ENCODE measurements around the gene PPFIA1.
"Not testable (repeated sequence)": the region's sequence is repeated elsewhere in the genome, so short reads cannot be mapped to it uniquely, and the experiment has no call there.

Gene PPFIA1

DNA sequence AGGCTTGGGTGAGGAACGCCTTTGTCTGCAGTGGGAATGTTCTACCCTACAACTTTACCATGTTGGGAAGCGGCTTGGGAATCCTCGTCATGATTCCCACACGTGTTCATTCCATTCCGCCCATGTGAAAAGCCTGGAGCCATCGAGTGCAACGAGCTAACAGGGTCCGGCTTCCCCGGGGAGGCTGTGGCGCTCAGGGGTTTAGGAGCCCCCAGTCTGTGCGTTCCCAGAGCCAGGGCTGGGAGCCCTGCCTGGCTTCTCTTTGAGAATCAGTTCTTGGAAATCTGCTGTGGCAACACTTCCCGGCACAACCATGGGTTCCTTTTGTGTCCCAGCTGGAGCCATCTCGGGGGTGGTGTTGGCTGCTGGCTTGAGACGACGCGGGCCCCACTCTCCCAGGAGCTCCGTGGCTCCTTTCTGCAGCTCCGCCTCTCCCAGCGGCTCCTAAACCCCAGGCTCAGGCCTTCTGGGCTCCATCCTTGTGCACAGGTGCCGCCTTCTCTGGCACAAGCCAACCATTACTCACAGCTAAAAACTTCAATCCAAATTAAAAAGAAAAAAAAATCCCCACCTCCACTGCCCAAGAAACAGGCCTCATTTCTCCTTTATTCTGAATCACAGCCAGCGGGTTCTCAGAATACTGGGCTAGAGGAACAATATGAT, 18.7 kb upstream of the PPFIA1 start:
- no peak for TF ChIP-seq CTCF (IDR thresholded peaks at IDR 0.05; ENCODE audit: low read depth, low read length)
- H3K4me3 ChIP-seq (ENCODE audit: low read depth, low read length): no peak overlapping the region

GRCh38 chr11:70252844-70253243, 17.6 kb upstream of the PPFIA1 start:
- no peak for TF ChIP-seq CTCF (IDR thresholded peaks at IDR 0.05; ENCODE audit: low read depth, low read length)
- no peak overlapping the region for H3K4me3 ChIP-seq (ENCODE audit: low read depth, low read length)

DNA sequence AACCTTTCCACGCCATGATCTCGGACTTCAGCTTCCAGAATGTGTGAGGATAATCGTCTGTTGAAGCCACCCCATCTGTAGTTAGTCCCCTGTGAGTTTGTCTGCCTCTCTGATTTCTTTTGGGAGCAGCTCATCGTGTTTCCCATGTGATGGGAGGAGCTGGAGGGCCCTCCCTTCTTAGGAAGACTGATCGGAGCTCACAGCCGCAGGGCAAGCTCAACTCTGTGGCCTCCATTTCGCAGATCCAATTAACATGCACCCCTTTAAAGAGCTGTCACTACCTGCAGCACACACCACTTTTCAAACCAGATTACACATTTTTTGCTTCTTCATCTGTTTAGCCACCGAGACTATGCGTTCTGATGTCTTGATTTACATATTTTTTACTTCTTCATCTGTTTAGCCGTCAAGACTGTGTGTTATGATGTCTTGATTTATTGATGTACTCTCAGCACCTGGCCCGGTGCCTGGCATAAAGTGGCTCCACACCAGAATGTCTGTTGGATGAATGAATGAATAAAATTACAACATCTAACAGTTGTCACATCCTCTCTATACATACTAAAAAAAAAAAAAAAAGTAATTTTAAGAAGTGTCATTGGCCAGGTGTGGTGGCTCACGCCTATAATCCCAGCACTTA, 14.9 kb upstream of the PPFIA1 start:
- H3K4me3 ChIP-seq (ENCODE audit: low read depth, low read length): no peak overlapping the region
- no peak for TF ChIP-seq CTCF (IDR thresholded peaks at IDR 0.05; ENCODE audit: low read depth, low read length)

- H3K4me3 ChIP-seq (ENCODE audit: low read depth, low read length): not testable (repeated sequence)
Observed at GRCh38 chr11:70259077-70259476, 11.4 kb upstream of the PPFIA1 start.

- TF ChIP-seq CTCF (IDR thresholded peaks at IDR 0.05; ENCODE audit: low read depth, low read length): no peak
- H3K4me3 ChIP-seq (ENCODE audit: low read depth, low read length): no peak overlapping the region
Observed at GRCh38 chr11:70262951-70263350, 7.5 kb upstream of the PPFIA1 start.

- H3K4me3 ChIP-seq (ENCODE audit: low read depth, low read length): no peak overlapping the region
- TF ChIP-seq CTCF (IDR thresholded peaks at IDR 0.05; ENCODE audit: low read depth, low read length): no peak
Observed at GRCh38 chr11:70263363-70263762, 7.1 kb upstream of the PPFIA1 start.

GRCh38 chr11:70265341-70265740, 5.1 kb upstream of the PPFIA1 start:
- TF ChIP-seq CTCF (IDR thresholded peaks at IDR 0.05; ENCODE audit: low read depth, low read length): no peak
- H3K4me3 ChIP-seq (ENCODE audit: low read depth, low read length): no peak overlapping the region

Measured in WI38 (cell line).